ENCODE data around the gene MAP3K19.
A peak's percentile ranks its signal among the peaks of the same experiment; 100 is the strongest.
"Not testable (repeated sequence)": the region's sequence is repeated elsewhere in the genome, so short reads cannot be mapped to it uniquely, and the experiment has no call there.

MAP3K19 gene, protein sequence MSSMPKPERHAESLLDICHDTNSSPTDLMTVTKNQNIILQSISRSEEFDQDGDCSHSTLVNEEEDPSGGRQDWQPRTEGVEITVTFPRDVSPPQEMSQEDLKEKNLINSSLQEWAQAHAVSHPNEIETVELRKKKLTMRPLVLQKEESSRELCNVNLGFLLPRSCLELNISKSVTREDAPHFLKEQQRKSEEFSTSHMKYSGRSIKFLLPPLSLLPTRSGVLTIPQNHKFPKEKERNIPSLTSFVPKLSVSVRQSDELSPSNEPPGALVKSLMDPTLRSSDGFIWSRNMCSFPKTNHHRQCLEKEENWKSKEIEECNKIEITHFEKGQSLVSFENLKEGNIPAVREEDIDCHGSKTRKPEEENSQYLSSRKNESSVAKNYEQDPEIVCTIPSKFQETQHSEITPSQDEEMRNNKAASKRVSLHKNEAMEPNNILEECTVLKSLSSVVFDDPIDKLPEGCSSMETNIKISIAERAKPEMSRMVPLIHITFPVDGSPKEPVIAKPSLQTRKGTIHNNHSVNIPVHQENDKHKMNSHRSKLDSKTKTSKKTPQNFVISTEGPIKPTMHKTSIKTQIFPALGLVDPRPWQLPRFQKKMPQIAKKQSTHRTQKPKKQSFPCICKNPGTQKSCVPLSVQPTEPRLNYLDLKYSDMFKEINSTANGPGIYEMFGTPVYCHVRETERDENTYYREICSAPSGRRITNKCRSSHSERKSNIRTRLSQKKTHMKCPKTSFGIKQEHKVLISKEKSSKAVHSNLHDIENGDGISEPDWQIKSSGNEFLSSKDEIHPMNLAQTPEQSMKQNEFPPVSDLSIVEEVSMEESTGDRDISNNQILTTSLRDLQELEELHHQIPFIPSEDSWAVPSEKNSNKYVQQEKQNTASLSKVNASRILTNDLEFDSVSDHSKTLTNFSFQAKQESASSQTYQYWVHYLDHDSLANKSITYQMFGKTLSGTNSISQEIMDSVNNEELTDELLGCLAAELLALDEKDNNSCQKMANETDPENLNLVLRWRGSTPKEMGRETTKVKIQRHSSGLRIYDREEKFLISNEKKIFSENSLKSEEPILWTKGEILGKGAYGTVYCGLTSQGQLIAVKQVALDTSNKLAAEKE (N-terminal part only)

DNA sequence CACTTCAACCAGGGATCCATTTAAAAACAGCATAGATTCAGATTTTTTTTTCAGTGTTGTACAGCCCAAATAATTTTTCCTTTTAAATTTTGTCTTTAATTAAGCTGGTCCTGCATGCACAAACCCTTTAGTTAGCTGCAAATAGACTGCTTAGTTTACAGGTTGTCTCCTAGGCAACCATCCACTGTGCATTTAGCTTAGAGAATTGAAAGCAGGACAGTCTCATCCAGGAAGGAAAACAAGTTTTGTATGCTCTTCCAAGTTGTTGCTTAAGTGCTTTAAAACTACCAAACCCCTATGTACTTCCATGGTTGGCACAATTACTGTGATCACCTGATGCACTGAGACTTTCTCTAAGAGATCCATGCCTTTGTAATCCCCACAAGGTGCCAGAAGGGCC is at the start of gene MAP3K19:
TSS of gene MAP3K19 (minus strand) at position 148 of the 400 bp plus-strand sequence. CDS start 22,800 bp downstream, outside the sequence.
- no peak for FAIRE-seq

DNA sequence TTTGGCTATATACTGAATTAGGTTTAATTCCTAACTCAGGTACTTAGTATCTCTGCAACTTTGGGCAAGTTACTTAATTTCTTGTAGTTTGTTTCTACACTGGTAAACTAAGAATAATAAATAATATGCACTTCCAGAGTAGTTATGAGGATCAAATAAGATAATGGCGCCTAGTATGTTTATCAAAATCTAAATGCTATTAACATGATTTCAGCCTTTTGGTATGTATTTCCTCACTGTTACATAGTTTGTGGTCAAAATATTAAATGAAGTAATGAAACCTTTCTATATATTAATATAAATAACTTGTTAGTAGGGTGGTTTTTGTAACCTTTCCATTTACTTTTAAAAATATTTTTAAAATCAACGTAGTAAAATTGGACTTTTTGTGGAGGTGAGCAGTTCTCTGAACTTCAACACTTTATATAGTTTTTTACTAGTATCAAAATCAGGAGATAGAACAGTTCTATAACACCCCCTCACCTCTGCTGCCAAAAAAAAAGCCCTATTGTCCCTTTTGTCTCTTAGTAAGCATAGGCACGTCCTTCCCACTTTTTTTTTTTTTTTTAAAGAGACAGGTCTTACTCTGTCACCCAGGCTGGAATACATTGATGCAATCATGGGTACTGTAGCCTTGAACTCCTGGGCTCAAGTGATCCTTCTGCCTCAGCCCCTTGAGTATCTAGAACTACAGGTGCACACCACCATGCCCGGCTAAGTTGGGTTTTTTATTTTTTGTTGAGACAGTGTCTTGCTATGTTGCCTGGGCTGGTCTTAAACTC is 49.6 kb upstream of the MAP3K19 start:
- FAIRE-seq, result no peak

DNA sequence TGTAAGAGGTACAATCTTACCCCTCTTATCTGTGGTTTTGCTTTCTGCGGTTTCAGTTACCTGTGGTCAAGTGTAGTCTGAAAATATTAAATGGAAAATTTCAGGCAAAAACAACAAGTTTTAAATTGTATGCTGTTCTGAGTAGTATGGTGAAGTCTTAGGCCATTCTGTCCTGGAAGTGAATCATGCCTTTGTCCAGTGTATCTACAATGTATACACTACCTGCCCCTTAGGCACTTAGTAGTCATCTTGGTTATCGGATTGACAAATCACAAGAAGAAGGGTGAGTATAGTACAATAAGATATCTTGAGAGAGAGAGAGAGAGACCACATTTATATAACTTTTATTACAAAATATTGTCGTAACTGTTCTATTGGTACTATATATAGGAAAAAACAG is 48.3 kb upstream of the MAP3K19 start:
- FAIRE-seq, result no peak

DNA sequence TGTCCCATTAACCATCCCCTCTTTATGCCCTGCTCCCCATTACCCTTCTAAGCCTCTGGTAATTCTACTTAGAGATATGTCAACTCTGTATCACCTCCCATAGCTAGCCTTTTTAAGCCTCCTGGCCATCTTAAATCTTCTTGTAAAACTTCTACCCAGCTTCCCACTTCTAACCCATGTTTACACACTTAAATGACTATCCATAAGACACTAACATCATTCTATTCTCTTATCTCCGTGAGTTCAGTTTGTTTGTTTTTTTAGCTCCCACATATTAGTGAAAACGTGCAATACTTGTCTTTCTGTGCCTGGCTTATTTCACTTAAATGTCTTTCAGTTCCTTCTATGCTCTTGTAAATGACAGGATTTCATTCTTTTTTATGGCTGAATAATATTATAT is 47.3 kb upstream of the MAP3K19 start:
- no peak for FAIRE-seq

DNA sequence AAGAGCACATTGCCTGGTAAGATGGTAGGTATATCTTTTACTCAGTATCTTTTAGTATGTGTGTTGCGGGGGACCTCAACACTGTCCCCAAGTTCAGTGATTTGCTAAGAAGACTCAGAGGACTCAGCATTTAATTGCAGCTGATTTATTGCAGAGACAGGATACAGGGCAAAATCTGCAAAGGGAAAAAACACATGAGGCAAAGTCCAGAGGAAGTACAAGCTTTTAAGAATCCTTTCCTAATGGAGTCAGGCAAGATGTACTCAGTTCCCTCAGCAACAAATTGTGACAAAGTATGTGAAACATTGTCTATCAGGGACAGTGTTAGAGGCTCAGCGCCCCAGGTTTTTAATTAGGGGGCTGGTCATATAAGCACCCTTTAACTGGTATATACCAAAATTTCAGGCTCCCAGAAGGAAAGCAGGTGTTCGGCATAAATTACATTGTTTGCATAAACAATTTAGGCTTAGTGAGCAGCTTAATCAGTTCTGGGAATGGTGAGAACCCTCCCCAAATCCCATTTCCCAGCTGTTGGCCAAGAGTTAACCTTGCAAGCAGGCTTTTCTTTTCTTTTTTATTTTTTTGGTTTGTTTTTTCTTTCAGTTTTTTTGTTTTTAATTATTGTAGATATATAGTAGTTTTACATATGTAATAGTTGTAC is 46.6 kb upstream of the MAP3K19 start:
- no peak for FAIRE-seq

DNA sequence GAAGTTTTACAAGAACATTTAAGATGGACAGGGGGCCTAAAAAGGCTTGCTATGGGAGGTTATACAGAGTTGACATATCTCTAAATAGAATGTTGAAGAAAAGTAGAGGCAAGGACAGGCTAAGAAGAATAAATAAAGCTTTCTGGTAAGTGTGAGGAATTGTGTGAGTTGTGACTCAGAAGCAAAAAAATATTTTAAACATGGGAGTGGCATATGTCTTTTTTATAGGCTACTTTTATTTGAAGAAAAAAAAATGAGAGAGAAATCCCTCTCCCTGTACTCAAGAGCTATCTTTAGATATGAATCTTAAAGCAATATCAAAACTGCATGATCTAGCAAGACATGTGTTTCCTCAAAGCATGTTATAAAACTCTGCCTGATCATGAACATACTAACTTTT is 45.9 kb upstream of the MAP3K19 start:
- no peak for FAIRE-seq

DNA sequence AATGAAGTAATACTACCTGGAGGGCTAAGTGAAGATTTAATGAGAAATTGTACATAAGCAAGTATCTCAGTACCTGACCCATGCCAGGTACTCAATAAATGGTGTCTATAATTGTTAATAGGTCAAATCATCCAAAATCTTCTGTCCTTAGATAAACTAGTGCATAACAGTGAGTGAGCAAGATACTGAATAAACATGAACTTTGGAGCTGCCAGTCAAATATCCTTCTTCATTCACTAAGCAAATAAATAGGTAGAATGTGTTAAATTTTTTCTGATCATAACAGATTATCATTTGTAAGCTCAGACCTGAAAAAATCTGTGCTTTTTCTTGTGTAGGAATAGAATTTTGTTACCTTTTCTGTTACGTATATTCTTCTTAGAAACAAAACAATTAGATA is 44.4 kb upstream of the MAP3K19 start:
- FAIRE-seq, result no peak

DNA sequence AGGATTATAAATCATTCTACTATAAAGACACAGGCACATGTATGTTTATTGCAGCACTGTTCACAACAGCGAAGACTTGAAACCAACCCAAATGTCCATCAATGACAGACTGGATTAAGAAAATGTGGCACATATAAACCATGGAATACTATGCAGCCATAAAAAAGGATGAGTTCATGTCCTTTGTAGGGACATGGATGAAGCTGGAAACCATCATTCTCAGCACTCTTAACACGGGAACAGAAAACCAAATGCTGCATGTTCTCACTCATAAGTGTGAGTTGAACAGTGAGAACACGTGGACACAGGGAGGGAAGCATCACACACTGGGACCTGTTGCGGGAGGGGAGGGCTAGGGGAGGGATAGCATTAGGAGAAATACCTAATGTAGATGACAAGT is 42.4 kb upstream of the MAP3K19 start:
- not testable (repeated sequence) for FAIRE-seq

DNA sequence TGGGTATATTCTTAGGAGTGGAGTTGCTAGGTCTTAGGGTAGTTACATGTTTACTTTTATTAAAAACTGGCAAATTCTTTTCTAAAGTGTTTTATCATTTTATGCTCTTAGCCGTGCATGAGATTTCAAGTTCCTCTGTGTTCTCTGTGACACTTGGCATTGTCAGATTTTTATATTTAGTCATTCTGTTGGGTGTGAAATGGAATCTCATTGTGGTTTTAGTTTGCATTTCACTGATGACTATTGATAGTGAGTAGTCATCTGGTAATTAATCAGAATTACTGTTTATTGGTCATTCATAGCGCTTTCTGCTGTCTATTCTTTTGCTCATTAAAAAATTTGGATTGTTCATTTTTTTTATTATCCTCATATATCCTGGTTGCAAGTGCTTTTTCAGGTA is 39.0 kb upstream of the MAP3K19 start:
- FAIRE-seq, result no peak

DNA sequence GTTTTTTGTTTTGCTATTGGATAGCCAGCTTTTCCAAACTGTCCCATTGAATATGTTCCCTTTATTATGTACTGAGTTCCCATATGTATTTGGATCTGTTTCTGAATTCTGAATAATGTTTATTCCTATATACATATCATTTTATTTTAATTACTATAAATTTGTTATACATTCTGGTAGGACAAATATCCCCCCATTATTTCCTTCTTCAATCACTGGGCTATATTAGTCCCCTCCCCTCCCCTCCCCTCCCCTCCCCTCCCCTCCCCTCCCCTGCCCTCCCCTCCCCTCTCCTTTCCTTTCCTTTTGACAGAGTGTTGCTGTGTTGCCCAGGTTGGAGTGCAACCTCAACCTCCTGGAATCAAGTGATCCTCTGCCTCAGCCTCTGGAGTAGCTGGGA is 31.2 kb upstream of the MAP3K19 start:
- no peak for FAIRE-seq

DNA sequence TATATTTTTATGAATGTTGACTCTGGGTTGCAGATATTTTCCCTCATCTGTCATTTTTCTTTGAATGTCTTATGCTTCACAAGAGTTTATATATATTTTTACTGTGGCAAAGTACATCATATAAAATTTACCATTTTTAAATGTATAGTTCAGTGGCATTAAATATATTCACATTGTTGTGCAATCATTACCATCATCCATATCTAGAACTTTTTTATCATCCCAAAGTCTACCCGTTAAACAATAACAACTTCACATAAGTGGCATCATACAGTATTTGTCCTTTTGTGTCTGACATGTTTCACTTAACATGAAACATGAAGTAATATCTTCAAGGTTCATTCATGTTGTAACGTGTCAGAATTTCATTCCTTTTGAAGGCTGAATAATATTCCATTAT is 29.3 kb upstream of the MAP3K19 start:
- no peak for FAIRE-seq

DNA sequence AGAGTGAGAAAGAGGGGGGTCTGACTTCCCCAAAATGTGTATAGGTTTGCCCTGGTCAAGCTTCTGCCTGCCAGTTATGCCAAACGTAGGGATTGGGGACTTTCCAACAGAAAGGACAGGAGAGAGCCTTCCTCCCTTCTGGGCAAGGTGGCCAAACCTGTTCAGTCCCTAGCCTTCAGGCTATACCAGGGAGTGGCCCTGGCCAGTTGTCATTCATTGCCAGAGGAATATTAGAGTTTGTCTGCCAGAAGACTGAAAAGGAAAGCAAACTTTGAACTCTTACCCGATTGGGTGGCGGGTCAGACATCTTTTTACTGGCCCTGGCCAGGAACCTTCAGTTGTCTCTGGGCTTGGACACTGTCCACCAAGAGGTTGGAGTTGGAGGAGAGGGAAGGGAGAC is 27.0 kb upstream of the MAP3K19 start:
- no peak for FAIRE-seq

DNA sequence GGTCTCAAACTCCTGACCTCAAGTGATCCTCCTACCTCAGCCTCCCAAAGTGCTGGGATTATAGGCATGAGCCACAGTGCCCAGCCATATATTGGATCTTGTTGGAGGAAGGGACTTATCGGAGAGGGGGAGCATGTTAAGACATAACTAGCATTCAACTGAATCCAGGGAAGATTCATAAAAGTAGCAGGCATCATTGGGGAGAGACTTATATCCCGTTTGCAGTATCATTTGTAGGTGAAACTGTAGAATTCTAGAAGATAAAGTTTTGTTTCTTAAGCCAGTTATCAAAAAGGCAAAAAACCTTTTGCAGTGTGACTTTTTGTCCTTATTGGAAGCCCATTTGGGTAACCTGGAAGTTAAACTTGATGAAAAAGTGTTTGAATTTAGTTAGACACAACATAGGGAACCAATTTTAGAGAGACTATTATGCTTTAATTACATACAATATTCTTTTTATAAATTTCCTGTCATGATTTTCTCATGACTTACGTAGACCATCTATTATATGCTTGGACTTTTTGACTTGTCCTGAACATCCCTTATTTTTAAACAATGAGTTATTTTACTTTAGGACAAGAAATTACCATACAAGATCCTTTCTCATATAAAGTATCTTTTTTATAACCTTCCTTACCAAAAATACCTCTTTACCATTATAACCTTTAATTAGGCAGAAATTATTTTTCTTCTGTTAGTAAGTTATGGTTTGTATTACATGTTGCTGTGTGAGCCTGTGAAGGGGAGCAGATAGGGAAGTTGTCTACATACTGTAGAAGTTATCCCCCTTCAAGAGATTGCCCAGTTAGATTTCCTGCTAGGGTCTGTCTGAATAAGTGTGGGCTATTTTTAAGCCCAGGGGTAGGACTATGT is 25.1 kb upstream of the MAP3K19 start:
- peak; percentile 73 for FAIRE-seq

DNA sequence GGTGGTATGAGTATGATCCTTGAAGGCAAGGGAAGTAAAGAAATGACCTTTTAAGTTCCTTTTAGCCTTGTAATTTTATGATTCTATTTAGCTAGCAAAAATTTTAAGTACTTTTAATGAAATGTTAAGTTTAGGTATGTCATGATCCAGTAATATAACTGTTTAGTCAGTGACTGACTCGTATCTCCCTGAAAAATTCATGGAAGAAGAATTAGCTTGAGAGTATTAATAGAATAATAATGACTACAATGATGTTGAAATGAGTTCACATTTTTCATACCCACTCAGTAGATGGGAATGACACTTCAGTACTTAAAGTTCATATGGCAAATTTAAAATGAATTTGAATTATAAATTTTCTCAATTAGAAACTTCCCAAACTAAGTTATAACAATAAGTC is 19.5 kb upstream of the MAP3K19 start:
- no peak for FAIRE-seq

DNA sequence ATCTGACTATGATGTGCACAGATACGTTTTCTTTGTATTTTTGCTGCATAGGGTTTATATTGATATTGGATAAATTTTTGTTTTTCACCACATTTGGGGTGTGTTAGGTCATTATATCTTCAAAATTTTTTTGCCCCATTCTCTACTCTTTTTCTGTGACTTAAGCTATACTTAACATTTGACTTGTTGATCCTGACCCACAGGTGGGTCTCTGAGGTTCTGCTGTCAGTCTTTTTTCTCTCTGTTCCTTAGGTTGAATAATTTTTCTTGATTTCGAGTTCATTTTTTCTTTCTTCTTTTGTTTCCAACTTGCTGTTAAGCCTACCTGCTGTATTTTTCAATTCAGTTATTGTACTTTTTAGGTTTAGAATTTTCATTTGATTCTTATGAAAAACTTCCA is 16.9 kb upstream of the MAP3K19 start:
- FAIRE-seq, result no peak

DNA sequence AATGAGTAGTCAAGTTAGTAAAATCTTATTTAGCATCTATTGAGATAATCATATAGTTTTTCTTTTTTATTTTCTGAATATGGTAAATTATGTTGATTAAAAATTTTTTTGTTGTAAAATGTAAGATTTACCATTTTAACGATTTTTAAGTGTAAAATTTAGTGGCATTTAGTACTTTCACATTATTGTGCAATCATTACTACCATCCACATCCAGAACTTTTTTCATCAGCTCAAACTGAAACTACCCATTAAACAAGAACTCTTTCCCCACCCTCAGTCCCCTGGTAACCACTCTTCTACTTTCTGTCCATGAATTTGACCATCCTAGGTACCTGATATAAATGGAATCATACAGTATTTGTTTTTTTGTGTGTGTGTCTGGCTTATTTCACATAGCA is 16.0 kb upstream of the MAP3K19 start:
- peak; percentile 70 for FAIRE-seq

DNA sequence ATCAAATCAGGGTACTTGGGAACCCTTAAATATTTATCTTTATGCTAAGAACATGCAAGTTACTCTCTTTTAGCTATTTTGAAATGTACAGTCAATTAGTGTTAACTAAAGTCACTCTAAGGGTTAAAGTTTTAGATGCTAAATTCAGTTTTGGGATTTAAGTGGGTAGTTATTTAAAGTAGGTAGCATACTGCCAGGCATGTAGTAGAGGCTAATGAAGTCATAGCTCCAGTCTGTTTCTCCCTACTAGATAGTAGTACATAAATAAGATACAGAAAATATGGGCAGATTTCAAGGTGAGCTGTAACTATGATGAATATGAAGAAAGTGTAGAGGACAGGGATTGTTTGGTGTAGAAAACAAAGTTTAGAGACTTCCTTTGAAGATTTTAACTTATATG is 12.3 kb upstream of the MAP3K19 start:
- FAIRE-seq, result no peak

DNA sequence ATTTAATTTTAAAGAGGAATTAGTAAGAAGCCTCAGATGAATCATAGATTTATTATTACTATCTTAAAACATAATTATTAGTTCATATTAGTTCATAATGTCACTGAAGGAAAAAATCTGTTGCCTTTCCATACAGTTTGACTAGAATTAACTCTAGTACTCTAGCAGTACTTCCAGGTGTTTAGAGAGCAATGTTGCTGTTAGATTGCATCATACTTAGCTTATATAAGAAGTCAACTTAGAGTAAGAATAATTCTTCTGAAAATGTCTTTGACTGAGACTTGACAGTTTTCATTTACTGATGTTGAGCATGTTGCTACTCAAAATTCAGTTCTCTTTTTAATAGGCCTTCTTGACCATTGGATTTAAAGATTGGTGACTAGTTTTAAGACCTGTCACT is 9.5 kb upstream of the MAP3K19 start:
- FAIRE-seq, result no peak

DNA sequence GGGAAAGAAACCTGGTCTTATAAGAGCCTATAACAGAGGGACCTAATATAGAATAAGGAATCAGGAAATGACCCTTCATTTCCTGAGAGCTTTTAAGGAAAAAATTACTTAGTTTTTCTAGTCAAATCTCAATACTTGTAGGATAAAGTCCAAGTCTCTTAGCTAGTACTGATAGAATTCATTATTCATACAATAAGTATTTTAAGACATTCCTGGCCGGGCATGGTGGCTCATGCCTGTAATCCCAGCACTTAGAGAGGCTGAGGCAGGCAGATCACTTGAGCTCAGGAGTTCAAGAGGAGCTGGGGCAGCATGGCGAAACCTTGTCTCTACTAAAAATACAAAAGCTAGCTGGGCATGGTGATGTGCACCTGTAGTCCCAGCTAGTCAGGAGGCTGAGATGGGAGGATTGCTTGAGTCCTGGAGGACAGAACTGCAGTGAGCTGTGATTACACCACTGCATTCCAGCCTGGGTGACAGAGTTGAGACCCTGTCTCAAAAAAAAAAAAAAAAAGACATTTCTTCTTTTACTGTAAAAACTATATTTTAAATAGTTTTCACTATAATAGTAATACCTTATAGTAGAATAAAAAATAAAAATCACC is 8.0 kb upstream of the MAP3K19 start:
- no peak for FAIRE-seq

DNA sequence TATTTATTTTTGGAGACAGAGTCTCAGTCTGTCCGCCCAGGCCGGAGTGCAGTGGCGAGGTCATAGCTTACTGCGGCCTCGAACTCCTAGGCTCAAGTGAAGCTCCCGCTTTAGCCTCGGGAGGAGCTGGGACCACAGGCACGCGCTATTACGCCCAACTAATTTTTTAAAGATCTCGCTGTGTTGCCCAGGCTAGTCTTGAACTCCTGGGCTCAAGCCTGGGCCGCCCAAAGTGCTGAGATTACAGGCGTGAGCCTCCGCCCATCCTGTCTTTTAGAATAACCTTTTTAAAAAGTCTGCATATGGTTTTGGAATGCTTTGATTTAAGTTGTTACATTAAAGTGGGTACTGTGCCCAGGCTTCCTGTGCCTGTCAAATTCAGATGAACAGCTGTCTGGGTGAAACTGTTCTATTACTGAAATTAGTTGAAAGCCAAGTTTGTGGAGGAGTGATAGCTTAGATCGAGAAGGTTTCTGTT is 5.8 kb upstream of the MAP3K19 start:
- FAIRE-seq, result no peak

Measured in TTC549 (cell line).